KMS-11 (cell line): Measurements from ENCODE around the gene ATF7IP.

Experiments
- H2AFZ ChIP-seq: fragments of 200-600 bp; sonication (generic); 2 replicates; pipeline ENCODE4 v1.6.1; 2016; ENCODE audit warnings: antibody characterized with exemption, mixed run types, low read depth
- H3K27ac ChIP-seq: fragments of 200-600 bp; sonication (generic); 2 replicates; pipeline ENCODE4 v1.6.1; 2016; ENCODE audit warnings: mild to moderate bottlenecking, mixed run types
- H3K27me3 ChIP-seq: fragments of 200-600 bp; sonication (generic); 2 replicates; pipeline ENCODE4 v1.6.1; 2017; ENCODE audit warnings: mild to moderate bottlenecking, low read depth, mixed run types, moderate library complexity; ENCODE audit not compliant: insufficient read depth
- H3K36me3 ChIP-seq: fragments of 200-600 bp; sonication (generic); 2 replicates; pipeline ENCODE4 v1.6.1; 2017; ENCODE audit warnings: mild to moderate bottlenecking, mixed run types; ENCODE audit not compliant: insufficient read depth
- H3K4me1 ChIP-seq: fragments of 200-600 bp; sonication (generic); 2 replicates; pipeline ENCODE4 v1.6.1; 2016; ENCODE audit warnings: mild to moderate bottlenecking, low read depth, mixed run types; ENCODE audit not compliant: poor library complexity, severe bottlenecking
- H3K4me2 ChIP-seq: fragments of 200-600 bp; sonication (generic); 2 replicates; pipeline ENCODE4 v1.7.0; 2016; ENCODE audit warnings: mild to moderate bottlenecking, mixed run types
- H3K4me3 ChIP-seq: fragments of 200-600 bp; sonication (generic); IDR thresholded peaks from 2 replicates; pipeline ENCODE4 v1.6.1; 2017; ENCODE audit warnings: low read depth, low read length, mixed read lengths; ENCODE audit not compliant: insufficient read depth
- H3K79me2 ChIP-seq: fragments of 200-600 bp; sonication (generic); 2 replicates; pipeline ENCODE4 v1.6.1; 2016; ENCODE audit warnings: low read depth, mixed run types; ENCODE audit not compliant: insufficient read depth
- H3K9ac ChIP-seq: fragments of 200-600 bp; sonication (generic); 2 replicates; pipeline ENCODE4 v1.6.1; 2016; ENCODE audit warnings: mild to moderate bottlenecking, mixed run types
- H4K20me1 ChIP-seq: fragments of 200-600 bp; sonication (generic); 2 replicates; pipeline ENCODE4 v1.6.1; 2016; ENCODE audit warnings: mild to moderate bottlenecking, mixed run types; ENCODE audit not compliant: insufficient read depth
- TF ChIP-seq, protein P1 (sequence below): fragments of 200-600 bp; sonication (generic); conservative IDR thresholded peaks from 2 replicates; pipeline ENCODE4 v1.6.1; 2017; ENCODE audit warnings: low read depth, mild to moderate bottlenecking, antibody characterized with exemption, low read length, moderate library complexity, mixed read lengths

Gene ATF7IP

DNA sequence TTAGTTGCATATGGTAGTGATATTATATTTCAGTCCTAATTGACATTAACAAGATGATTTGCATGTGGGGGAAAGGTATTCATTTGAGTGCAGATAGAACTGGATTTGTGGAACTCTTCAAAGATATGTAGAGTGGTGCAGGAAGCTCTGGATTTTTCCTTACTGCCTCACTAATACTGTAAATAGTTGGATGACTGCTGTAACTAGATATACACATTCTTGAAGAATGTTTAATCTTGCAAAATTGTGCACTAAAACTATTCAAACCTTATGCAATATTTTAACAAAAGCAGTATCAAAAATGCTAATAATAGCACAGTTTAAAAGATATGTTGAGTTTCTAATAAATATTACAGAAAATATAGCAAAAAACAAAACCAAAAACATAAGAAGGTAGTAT is 43.1 kb upstream of the ATF7IP start:
- Histone ChIP-seq H3K4me1 (no peaks in the 10 kb centered on the region), H3K36me3 (no peaks in the 10 kb centered on the region), H3K79me2 (no peaks in the 10 kb centered on the region), H3K27ac (no peak overlapping the region), H2AFZ (no peak overlapping the region), H3K27me3 (no peaks in the 10 kb centered on the region), H3K4me2 (no peak overlapping the region), H3K9ac (no peak overlapping the region), H4K20me1 (no peaks in the 10 kb centered on the region), H3K4me3 (no peak overlapping the region)
- TF ChIP-seq, protein P1, sequence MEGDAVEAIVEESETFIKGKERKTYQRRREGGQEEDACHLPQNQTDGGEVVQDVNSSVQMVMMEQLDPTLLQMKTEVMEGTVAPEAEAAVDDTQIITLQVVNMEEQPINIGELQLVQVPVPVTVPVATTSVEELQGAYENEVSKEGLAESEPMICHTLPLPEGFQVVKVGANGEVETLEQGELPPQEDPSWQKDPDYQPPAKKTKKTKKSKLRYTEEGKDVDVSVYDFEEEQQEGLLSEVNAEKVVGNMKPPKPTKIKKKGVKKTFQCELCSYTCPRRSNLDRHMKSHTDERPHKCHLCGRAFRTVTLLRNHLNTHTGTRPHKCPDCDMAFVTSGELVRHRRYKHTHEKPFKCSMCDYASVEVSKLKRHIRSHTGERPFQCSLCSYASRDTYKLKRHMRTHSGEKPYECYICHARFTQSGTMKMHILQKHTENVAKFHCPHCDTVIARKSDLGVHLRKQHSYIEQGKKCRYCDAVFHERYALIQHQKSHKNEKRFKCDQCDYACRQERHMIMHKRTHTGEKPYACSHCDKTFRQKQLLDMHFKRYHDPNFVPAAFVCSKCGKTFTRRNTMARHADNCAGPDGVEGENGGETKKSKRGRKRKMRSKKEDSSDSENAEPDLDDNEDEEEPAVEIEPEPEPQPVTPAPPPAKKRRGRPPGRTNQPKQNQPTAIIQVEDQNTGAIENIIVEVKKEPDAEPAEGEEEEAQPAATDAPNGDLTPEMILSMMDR, result no peak

DNA sequence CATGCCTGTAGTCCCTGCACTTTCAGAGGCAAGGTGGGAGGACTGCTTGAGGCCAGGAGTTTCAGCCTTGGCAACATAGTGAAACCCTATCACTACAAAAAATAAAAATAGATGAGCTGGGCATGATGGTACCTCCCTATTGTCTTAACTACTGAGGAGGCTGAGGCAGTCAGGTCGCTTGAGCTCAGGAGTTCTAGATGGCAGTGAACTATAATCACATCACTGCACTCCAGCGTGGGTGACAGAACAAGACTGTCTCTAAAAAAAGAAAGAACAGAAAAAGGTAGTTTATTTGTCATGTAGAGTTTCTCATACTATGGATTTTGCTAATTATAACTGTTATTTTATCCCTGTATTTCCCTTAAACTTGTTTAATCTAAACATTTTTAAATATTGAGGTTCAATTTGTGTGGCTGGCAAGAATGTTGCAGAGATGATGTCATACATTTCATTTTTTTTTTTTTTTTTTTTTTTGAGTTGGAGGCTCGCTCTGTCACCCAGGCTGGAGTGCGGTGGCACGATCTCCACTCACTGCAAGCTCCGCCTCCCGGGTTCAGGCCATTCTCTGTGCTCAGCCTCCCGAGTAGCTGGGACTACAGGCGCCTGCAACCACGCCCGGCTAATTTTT is 39.7 kb upstream of the ATF7IP start:
- H3K4me2 ChIP-seq, result no peak overlapping the region
- H3K79me2 ChIP-seq, result no peaks in the 10 kb centered on the region

DNA sequence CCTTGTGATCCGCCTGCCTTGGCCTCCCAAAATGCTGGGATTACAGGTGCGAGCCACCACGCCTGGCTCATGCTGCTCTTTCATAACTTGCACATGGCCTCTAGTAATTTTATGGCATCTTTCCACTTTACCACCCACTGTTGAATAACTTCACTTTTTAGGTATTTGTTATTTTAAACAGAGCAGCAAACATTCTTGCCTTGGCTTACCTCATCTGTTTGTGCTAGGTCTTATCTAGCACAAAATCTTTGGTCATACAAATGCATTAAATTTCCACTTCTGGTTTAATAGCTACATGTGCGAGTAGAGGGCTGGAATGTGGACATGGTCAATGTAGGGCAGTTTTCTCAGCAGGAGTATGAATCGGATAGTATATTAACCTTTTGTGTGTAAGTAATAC is 38.8 kb upstream of the ATF7IP start:
- Histone ChIP-seq H3K36me3 (no peaks in the 10 kb centered on the region), H3K27me3 (no peaks in the 10 kb centered on the region), H2AFZ (no peak overlapping the region), H3K4me1 (no peaks in the 10 kb centered on the region), H3K4me3 (no peak overlapping the region), H4K20me1 (no peaks in the 10 kb centered on the region), H3K79me2 (no peaks in the 10 kb centered on the region), H3K27ac (no peak overlapping the region), H3K9ac (no peak overlapping the region), H3K4me2 (no peak overlapping the region)
- TF ChIP-seq, protein P1, result no peak

More for the DNA sequence above, 39.7 kb upstream of the ATF7IP start:
- TF ChIP-seq, protein P1, result no peak
- H3K9ac ChIP-seq, result no peak overlapping the region
- H2AFZ ChIP-seq, result no peak overlapping the region
- H3K4me1 ChIP-seq, result no peaks in the 10 kb centered on the region
- no peak overlapping the region for H3K4me3 ChIP-seq
- no peak overlapping the region for H3K27ac ChIP-seq
- H3K36me3 ChIP-seq, result no peaks in the 10 kb centered on the region
- H3K27me3 ChIP-seq, result no peaks in the 10 kb centered on the region
- H4K20me1 ChIP-seq, result no peaks in the 10 kb centered on the region

DNA sequence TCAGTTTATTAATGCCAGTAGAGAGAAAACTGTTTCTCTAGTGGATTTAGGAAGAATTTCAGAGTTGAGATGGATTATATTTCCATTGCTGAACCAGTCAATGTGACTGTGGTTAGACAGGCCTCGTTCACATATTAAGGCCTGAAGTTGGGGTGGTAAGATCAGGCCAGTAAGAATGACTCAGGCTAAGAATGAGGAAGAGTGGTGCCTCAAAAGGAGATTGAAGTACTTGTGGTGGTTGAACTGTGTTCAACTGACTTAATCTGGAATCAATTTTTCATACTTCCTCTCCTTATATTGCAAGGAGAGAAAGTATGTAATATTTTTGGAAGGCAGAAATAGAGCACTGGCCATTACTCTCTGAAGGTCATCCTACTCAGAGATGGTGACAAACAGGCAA is 37.8 kb upstream of the ATF7IP start:
- H3K4me3 ChIP-seq, result no peak overlapping the region
- no peaks in the 10 kb centered on the region for H3K27me3 ChIP-seq
- H3K36me3 ChIP-seq, result no peaks in the 10 kb centered on the region
- H3K4me1 ChIP-seq, result no peaks in the 10 kb centered on the region
- H3K27ac ChIP-seq, result no peak overlapping the region
- no peaks in the 10 kb centered on the region for H3K79me2 ChIP-seq
- TF ChIP-seq, protein P1, result no peak
- H3K4me2 ChIP-seq, result no peak overlapping the region
- no peak overlapping the region for H2AFZ ChIP-seq
- H3K9ac ChIP-seq, result no peak overlapping the region
- H4K20me1 ChIP-seq, result no peaks in the 10 kb centered on the region
